PFSK-1 (cell line): ENCODE results near the gene EIF4ENIF1.

ENCODE experiments used
- POLR2AphosphoS5 ChIP-seq: IDR thresholded peaks from 2 replicates; pipeline ENCODE4 v1.6.1; 2012; ENCODE audit warnings: low read depth, mild to moderate bottlenecking, control low read depth, low read length, moderate library complexity
- SIN3A ChIP-seq: IDR thresholded peaks from 2 replicates; pipeline ENCODE4 v1.6.1; 2012; ENCODE audit warnings: mild to moderate bottlenecking, low read length, moderate library complexity, borderline replicate concordance; ENCODE audit not compliant: insufficient read depth
- TAF1 ChIP-seq: IDR thresholded peaks from 2 replicates; pipeline ENCODE4 v1.6.1; 2012; ENCODE audit warnings: low read length, control low read depth, borderline replicate concordance; ENCODE audit not compliant: insufficient read depth

DNA sequence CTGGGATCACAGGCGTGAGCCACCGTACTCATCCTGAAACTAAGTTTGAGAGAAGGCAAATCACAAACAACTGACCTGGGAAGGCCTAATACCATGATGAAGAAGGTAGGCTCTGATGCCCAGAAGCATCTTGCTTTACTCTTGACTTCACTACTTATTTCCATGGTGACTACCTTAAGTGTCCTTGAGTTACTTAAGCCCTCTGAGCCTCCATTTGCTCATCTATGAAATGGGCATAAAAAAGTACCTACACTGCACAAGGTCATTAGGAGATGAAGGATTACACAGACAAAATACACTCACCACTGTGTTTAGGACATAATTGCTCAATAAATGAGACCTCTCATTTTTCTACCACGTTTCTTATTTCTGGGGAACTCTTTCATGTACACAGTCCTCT lies 27.9 kb downstream of the EIF4ENIF1 start:
- TF ChIP-seq TAF1 (no peak), POLR2AphosphoS5 (no peak), SIN3A (no peak)
